Measurements from ENCODE around the gene TBX10.

DNA sequence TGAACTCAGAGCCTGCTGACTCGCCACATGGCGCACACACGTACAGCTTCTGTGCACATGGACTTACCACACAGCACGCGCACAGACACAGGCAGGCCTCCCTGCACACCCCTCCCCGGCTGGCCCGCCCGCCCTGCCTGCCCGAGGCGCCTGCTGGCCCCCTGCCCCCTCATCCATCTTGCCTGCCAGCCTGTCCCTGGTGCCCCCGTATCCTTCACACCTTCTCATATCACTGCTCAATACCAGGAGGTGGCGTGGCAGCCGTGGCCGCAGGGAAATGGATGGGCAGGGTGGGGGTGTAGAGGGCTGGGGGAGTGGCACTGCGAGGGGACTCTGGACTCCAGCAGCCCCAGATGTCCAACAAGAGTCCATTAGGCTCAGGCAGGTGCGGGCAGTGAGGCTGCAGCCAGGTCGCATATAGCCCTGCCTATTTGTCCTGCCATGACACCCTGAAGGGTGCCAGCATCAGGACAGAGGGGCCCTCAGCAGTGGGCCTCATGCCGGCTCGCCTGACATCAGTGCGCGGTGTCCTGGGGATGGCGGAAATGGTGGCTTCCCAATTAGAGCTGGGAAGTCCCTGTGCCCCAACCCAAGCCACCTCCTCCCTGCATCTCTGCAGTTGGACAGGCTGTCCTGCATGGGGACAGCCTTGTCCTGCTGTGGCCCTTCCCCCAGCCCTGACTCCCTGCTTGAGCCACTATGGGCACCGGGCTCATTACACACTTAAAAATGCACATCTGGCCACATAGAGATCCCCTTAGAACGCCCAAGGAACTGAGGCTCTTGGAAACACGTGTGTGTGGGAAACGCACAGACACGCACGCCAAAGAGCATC, 2.0 kb upstream of the TBX10 start:
- TF ChIP-seq PAX5 (IDR thresholded peaks at IDR 0.05; ENCODE audit: insufficient read depth, low read length, severe bottlenecking), result no peak
- TF ChIP-seq POLR2AphosphoS5 (IDR thresholded peaks at IDR 0.05; ENCODE audit: low read depth, low read length), result no peak
- TF ChIP-seq POLR2A (IDR thresholded peaks at IDR 0.05; ENCODE audit: low read depth, low read length), result no peak
- no peak for TF ChIP-seq SPI1 (IDR thresholded peaks at IDR 0.05; ENCODE audit: low read depth, low read length)
- TF ChIP-seq TAF1 (IDR thresholded peaks at IDR 0.05; ENCODE audit: low read depth, low read length), result no peak
- TF ChIP-seq POU2F2 (IDR thresholded peaks at IDR 0.05; ENCODE audit: low read depth, low read length), result no peak

Measured in GM12891 (cell line).